GM12892 (cell line): Measurements from ENCODE around the gene DAP.

Experiments
- POLR2A ChIP-seq: IDR thresholded peaks from 2 replicates; pipeline ENCODE4 v1.6.1; 2011; ENCODE audit warnings: low read depth, low read length, control low read depth
- TAF1 ChIP-seq: IDR thresholded peaks from 2 replicates; pipeline ENCODE4 v1.6.1; 2011; ENCODE audit warnings: low read depth, mild to moderate bottlenecking, control low read depth, low read length, borderline replicate concordance

DNA sequence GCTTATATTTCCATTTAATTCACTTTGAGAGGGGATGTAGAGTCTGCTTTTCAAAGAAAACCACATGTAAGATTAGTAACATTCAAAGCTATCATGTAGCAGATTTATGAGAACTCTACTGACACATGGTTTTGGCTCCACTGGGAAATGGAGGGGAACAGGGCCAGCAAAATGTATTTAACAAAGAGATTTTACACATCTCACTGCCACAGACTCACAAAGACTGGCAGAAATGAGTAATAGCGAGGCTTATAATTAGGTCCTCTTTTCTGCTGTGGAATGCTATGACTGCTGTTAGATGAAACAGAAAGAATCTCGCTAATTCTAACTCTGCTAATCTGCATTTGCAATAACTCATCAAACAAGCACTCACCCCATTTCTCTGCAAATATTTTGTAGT is 4.5 kb downstream of the DAP start:
- no peak for TF ChIP-seq TAF1
- TF ChIP-seq POLR2A, result no peak
